Ovary (tissue), 3 donors: Measurements from ENCODE around the gene METTL27.

Experiments
- POLR2A ChIP-seq: fragments of 450-650 bp; IDR thresholded peaks from one replicate; pipeline ENCODE4 v1.6.1; 2017; ENCODE audit warnings: antibody characterized with exemption, mild to moderate bottlenecking, moderate library complexity
- TF ChIP-seq, protein P1 (sequence below), 3 donors: fragments of 450-650 bp in 2 of 3; fragments of 200-600 bp in 1 of 3; IDR thresholded peaks; one replicate each; pipeline versions ENCODE4 v1.5.1 to v1.8.0; 2016 to 2022; ENCODE audit warnings: antibody characterized with exemption in 3 of 3, mild to moderate bottlenecking in 1 of 3
- donor health status: DM: no; HTN: no; CAD: no.

DNA sequence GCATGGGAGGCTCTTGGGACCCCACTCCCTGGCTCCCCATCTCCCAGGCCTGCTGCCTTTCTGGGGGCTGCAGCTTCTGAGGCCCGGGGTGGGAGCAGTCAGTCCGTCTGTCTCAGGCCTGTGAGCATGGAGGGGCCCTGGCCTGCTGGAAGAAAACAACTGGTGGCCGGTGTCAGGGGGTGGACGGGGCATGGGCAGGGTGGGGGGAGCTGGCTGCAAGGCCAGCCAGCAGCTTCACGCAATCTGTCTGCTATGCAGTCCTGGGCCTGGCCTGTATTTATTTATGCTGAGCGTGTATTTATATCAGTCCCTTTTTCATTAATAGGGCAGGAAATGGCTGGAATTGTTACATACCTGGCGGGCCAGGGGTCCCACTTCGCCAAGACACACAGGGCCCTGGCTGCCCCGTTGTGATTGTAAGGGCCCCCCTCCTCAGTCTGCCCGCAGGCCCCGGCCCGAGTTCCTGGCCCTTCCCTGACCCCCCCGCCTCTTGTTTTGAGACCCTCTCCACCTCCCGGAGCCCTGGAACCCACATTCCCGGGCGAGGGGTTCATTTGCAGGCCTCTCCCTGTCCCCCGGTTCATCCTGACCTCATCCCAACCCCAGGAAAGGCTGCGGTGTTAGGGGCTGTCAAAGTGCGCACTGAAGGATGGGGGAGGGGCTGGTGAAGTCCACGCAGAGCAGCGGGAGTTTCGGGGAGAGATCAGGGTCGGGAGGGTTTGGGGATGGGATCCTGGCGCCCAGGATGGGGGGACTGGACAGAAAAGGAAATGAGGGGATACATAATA, 26.9 kb upstream of the METTL27 start:
- TF ChIP-seq, protein P1, sequence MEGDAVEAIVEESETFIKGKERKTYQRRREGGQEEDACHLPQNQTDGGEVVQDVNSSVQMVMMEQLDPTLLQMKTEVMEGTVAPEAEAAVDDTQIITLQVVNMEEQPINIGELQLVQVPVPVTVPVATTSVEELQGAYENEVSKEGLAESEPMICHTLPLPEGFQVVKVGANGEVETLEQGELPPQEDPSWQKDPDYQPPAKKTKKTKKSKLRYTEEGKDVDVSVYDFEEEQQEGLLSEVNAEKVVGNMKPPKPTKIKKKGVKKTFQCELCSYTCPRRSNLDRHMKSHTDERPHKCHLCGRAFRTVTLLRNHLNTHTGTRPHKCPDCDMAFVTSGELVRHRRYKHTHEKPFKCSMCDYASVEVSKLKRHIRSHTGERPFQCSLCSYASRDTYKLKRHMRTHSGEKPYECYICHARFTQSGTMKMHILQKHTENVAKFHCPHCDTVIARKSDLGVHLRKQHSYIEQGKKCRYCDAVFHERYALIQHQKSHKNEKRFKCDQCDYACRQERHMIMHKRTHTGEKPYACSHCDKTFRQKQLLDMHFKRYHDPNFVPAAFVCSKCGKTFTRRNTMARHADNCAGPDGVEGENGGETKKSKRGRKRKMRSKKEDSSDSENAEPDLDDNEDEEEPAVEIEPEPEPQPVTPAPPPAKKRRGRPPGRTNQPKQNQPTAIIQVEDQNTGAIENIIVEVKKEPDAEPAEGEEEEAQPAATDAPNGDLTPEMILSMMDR (IDR thresholded peaks at IDR 0.05): no peak
- no peak for TF ChIP-seq POLR2A
